LNCaP clone FGC (cell line): ENCODE data around the gene PPP1R16B.

ENCODE experiments used
- DNase-seq: peaks from one replicate; pipeline ENCODE4 v3.0.0-alpha.2; 2011; ENCODE audit warnings: low read depth
- H3K4me3 ChIP-seq: 2 replicates; pipeline ENCODE4 v1.5.1; 2011; ENCODE audit warnings: mild to moderate bottlenecking, low read depth, low read length, control low read depth
- TF ChIP-seq, protein P1 (sequence below): IDR thresholded peaks from 2 replicates; pipeline ENCODE4 v1.5.1; 2012; ENCODE audit warnings: mild to moderate bottlenecking; ENCODE audit not compliant: control insufficient read depth, insufficient read depth; ENCODE audit errors: extremely low read depth

PPP1R16B gene

GRCh38 chr20:38882600-38882999 is 77.1 kb downstream of the PPP1R16B start:
- TF ChIP-seq, protein P1, sequence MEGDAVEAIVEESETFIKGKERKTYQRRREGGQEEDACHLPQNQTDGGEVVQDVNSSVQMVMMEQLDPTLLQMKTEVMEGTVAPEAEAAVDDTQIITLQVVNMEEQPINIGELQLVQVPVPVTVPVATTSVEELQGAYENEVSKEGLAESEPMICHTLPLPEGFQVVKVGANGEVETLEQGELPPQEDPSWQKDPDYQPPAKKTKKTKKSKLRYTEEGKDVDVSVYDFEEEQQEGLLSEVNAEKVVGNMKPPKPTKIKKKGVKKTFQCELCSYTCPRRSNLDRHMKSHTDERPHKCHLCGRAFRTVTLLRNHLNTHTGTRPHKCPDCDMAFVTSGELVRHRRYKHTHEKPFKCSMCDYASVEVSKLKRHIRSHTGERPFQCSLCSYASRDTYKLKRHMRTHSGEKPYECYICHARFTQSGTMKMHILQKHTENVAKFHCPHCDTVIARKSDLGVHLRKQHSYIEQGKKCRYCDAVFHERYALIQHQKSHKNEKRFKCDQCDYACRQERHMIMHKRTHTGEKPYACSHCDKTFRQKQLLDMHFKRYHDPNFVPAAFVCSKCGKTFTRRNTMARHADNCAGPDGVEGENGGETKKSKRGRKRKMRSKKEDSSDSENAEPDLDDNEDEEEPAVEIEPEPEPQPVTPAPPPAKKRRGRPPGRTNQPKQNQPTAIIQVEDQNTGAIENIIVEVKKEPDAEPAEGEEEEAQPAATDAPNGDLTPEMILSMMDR: no peak
- no peak for DNase-seq
- H3K4me3 ChIP-seq: no peak overlapping the region

DNA sequence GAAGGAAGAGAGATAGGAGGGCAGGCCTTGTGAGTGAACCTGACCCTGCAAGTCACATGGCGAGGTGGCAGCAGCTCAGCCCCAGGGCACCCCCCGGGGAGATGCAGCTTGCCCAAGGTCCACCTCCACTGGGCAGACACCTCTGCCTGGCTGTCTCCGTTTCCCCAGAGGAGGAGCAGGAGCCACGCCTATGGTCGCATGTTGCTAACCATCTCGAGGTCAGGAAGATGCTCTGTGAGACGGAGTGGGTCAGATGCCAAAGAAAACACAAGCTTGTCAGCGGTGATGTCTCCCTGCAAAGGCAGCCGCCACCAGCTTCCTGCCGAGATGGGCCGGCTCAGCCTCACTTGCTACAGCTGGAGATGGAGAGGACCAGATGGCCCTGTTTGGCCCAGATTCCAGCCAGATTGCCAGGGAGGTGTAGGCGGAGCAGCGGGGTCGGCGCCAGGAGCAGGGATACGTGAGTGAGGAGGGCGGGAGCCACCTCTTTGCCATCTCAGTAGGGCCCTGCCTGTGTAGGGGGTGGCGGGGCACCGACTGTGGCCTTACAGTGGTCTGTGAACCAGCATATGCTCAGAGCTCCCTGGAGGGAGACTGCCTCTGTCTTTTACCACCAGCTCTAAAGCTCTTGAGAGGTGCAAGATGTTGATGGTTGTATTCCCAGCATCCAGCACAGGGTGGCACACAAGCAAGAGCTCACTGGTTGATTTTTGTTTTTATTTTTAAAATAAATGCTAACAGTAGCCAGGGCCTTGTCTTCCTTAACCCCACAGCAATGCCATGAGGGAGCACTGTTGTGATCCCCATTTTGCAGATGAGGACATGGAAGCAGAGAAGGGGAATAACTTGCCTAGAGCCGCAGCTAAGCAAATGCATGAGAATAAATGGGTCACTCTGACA is 77.8 kb downstream of the PPP1R16B start:
- TF ChIP-seq, protein P1: no peak
- DNase-seq: no peak
- H3K4me3 ChIP-seq: no peak overlapping the region

- no peak overlapping the region for H3K4me3 ChIP-seq
- TF ChIP-seq, protein P1: no peak
- DNase-seq: peak; percentile 23
Observed at GRCh38 chr20:38883981-38884733, 78.7 kb downstream of the PPP1R16B start.

- H3K4me3 ChIP-seq: no peak overlapping the region
- no peak for DNase-seq
- TF ChIP-seq, protein P1: no peak
Observed at GRCh38 chr20:38885357-38885756, 79.9 kb downstream of the PPP1R16B start.

GRCh38 chr20:38888059-38888831 is 82.7 kb downstream of the PPP1R16B start:
- no peak overlapping the region for H3K4me3 ChIP-seq

DNA sequence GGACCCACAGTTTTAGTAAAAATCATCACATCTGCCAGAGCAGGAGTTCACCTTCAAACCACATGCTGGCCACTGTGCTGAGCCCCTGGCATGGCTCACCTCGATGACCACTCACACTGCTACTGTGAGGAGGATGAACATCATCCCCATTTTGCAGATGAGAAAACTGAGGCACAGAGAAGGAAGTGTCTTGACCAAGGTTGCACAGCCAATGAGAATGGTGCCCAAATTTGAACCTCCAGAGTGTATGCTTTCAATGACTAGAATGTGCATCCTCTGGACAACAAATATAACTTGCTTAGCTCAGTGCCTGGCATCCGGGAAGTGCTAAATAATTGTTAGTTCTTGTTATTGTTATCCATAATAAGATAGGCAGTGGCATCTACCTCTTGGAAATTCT is 83.6 kb downstream of the PPP1R16B start:
- no peak overlapping the region for H3K4me3 ChIP-seq
- DNase-seq: no peak
- TF ChIP-seq, protein P1: no peak

More at GRCh38 chr20:38888059-38888831, 82.7 kb downstream of the PPP1R16B start:
- TF ChIP-seq, protein P1: no peak
- DNase-seq: no peak
